Ovary (tissue), 9 donors: Measurements from ENCODE around the gene MFNG. TPM values are rescaled to one million over a fixed set of nuclear protein-coding genes. Genes with fewer than 3 reads are reported as not detected.

Source experiments
- DNase-seq, 5 donors: peaks; one replicate each; pipeline ENCODE4 v3.0.0-alpha.2; 2019 to 2020
- H3K27ac ChIP-seq, 2 donors: fragments of 200-600 bp; one replicate each; pipeline versions ENCODE4 v1.5.1 to v1.8.0; 2019 to 2022
- H3K27me3 ChIP-seq: fragments of 200-600 bp; one replicate; pipeline ENCODE4 v1.8.0; 2022
- H3K36me3 ChIP-seq: fragments of 200-600 bp; sonication (generic); one replicate; pipeline ENCODE4 v1.5.1; 2019
- H3K4me1 ChIP-seq: one replicate; pipeline ENCODE4 v1.8.1; 2013; ENCODE audit warnings: mild to moderate bottlenecking, moderate library complexity; ENCODE audit not compliant: insufficient read depth
- H3K4me3 ChIP-seq: fragments of 200-600 bp; sonication (generic); one replicate; pipeline ENCODE4 v1.5.1; 2017
- H3K9me3 ChIP-seq, 2 donors: fragments of 200-600 bp in 1 of 2; sonication (generic) in 1 of 2; one replicate each; pipeline versions ENCODE4 v1.5.1 to v1.8.1; 2013 to 2019; ENCODE audit warnings: mild to moderate bottlenecking in 1 of 2, moderate library complexity in 1 of 2
- CTCF ChIP-seq, 3 donors: fragments of 450-650 bp in 2 of 3; fragments of 200-600 bp in 1 of 3; IDR thresholded peaks; one replicate each; pipeline versions ENCODE4 v1.5.1 to v1.8.0; 2016 to 2022; ENCODE audit warnings: antibody characterized with exemption in 3 of 3, mild to moderate bottlenecking in 1 of 3
- EP300 ChIP-seq: sonication (generic); formaldehyde crosslinking; IDR thresholded peaks from one replicate; pipeline ENCODE4 v1.6.1; 2017; ENCODE audit warnings: antibody characterized with exemption
- POLR2A ChIP-seq: fragments of 450-650 bp; IDR thresholded peaks from one replicate; pipeline ENCODE4 v1.6.1; 2017; ENCODE audit warnings: antibody characterized with exemption, mild to moderate bottlenecking, moderate library complexity
- WGBS, 3 donors: extraction: QIAGEN DNeasy Blood & Tissue Kit in 1 of 3; methylation state at CpG; one replicate each; pipeline versions ENCODE4 v1.1.5 to v1.1.7; 2013 to 2017; 5-methylcytosine and 5-hydroxymethylcytosine counted together
- intact Hi-C, 4 donors: fragments of 100-400 bp; cut with DNase I; formaldehyde crosslinking; loops; one replicate each; pipeline versions ENCODE4 v1.11.0 to v1.15.1; 2022 to 2023
- polyA plus RNA-seq, 2 donors: library from polyadenylated mRNA; stranded (reverse); fragments of 200-250 nt in 1 of 2; fragments of 350-450 nt in 1 of 2; fragmentation: Illumina TruSeq in 1 of 2; extraction: RNeasy Lipid Tissue Mini Kit (QIAGEN cat#74804) in 1 of 2; gene quantifications; one replicate each; pipeline ENCODE4 v1.2.3, GENCODE V29; 2013 to 2014
- total RNA-seq, 7 donors: library from RNA; depleted of rRNA in 2 of 7; stranded (reverse); fragments of >200 nt in 2 of 7; fragmentation: NEBNext Ultra II Directional in 3 of 7; extraction: Animal tissue kit (Norgen Biotek cat#: 25700) in 3 of 7; gene quantifications; one replicate each; pipeline versions ENCODE4 v1.1.0 to v1.2.4, GENCODE V29; 2016 to 2023
- donor health status: DM: no; HTN: no; CAD: no; lungs with moderate emphysema.
- donor health status: DM: no; HTN: no; CAD: no.
- donor health status: Bipolar disorder and iron deficiency.
- donor health status: DM: yes; HTN: yes; CAD: no.
- donor health status: DM: no; HTN: no; CAD: no.
- donor health status: DM: yes; HTN: yes; CAD: no.

The MFNG gene
- total and polyA plus RNA-seq, 9 donors: 4.4 to 11.1 (median 7.1) TPM

GRCh38 chr22:37525073-37525745 is 39.0 kb upstream of the MFNG start:
- H3K4me3 ChIP-seq: no peak overlapping the region
- H3K27me3 ChIP-seq: no peaks in the 10 kb centered on the region
- no peak for DNase-seq
- WGBS, 3 donors: 43 to 54% (median 49%) methylated on average over 10 of the region's 10 CpGs
- H3K27ac ChIP-seq: no peak overlapping the region
- H3K36me3 ChIP-seq: no peaks in the 10 kb centered on the region
- H3K4me1 ChIP-seq: peaks cover 6% of the 10 kb centered on the region
- no peak for TF ChIP-seq EP300
- no peak for TF ChIP-seq POLR2A
- TF ChIP-seq CTCF (IDR thresholded peaks at IDR 0.05): no peak
- no peaks in the 10 kb centered on the region for H3K9me3 ChIP-seq
- intact Hi-C loops: no loop called here

- H3K27ac ChIP-seq: no peak overlapping the region
- peaks cover 8% of the 10 kb centered on the region for H3K4me1 ChIP-seq
- no peak for TF ChIP-seq CTCF (IDR thresholded peaks at IDR 0.05)
- no peak for TF ChIP-seq POLR2A
- TF ChIP-seq EP300: no peak
- WGBS, 3 donors: 87 to 92% (median 90%) methylated on average over 6 of the region's 6 CpGs
- intact Hi-C loops: no loop called here
- no peak for DNase-seq
- H3K9me3 ChIP-seq: no peaks in the 10 kb centered on the region
- H3K27me3 ChIP-seq: no peaks in the 10 kb centered on the region
- H3K4me3 ChIP-seq: no peak overlapping the region
- H3K36me3 ChIP-seq: no peaks in the 10 kb centered on the region
Measured at GRCh38 chr22:37522482-37522881, 36.3 kb upstream of the MFNG start.

DNA sequence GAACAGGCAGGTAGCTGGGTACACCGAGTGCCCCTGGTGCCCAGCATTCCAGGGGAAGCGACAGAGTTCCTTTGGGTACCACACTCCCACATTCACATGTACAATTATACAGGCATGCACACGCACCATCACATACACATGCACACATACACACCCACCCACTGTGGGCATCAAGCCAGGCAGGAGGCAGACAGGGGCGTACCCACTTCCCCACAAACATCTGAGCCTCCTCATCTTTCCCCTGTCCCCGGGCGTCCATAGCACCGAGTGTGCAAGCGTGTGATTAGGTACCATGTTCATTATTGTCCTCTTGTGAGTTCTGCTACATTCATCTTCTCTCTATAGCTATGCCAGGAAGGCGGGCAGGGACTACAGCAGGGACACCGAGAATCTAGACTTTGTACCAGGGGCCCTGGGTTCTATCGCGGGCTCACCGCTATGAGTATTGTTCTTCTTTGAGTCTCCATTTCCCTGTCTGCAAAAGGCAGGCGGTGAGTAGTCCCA is 35.1 kb upstream of the MFNG start:
- TF ChIP-seq EP300 (no peak), POLR2A (no peak), CTCF (IDR thresholded peaks at IDR 0.05) (no peak)
- H3K36me3 ChIP-seq: no peaks in the 10 kb centered on the region
- no peaks in the 10 kb centered on the region for H3K27me3 ChIP-seq
- DNase-seq: peak in 1 of 5 donors; percentile 52
- H3K4me3 ChIP-seq: no peak overlapping the region
- H3K9me3 ChIP-seq: no peaks in the 10 kb centered on the region
- intact Hi-C loops: no loop called here
- no peak overlapping the region for H3K27ac ChIP-seq
- 61 to 75% (median 67%) methylated on average over 14 of the region's 14 CpGs for WGBS, 3 donors
- H3K4me1 ChIP-seq: peaks cover 8% of the 10 kb centered on the region

DNA sequence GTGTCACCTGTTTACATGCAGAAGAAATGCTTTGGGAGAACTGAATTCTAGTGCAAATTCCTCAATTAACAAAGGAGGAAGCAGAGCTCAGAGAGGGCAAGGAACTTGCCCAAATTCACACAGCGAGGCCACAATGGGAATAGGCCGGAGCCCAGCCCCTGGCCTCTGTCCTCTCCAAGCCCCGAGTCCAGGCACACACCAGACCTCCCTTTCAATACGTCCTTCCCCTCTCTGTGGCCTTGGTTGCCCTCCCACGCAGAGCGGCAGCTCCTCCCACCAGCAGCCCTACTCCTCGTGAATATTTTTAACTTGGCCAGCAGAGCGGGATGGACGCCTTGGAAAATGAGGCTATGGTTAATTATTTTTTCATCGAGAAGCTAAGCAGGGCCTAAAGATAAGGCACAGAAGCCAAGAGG is 34.6 kb upstream of the MFNG start:
- WGBS, 3 donors: 4 to 8% (median 5%) methylated on average over 10 of the region's 10 CpGs
- TF ChIP-seq EP300: no peak
- no peak for TF ChIP-seq CTCF (IDR thresholded peaks at IDR 0.05)
- TF ChIP-seq POLR2A: no peak
- Histone ChIP-seq H3K27ac (no peak overlapping the region), H3K36me3 (no peaks in the 10 kb centered on the region), H3K4me1 (peaks cover 8% of the 10 kb centered on the region), H3K9me3 (no peaks in the 10 kb centered on the region), H3K27me3 (no peaks in the 10 kb centered on the region), H3K4me3 (no peak overlapping the region)
- intact Hi-C loops: no loop called here
- DNase-seq: peak in 2 of 5 donors; percentile 45 to 69
